Measurements from ENCODE around the gene ABR.
A peak's percentile ranks its signal among the peaks of the same experiment; 100 is the strongest.
"Not testable (repeated sequence)": the region's sequence is repeated elsewhere in the genome, so short reads cannot be mapped to it uniquely, and the experiment has no call there.

Gene ABR

GRCh38 chr17:1071103-1071825 lies 108.5 kb downstream of the ABR start:
- H3K9me3 ChIP-seq = no peaks in the 10 kb centered on the region
- no peaks in the 10 kb centered on the region; the same call in 1 of the 2 replicates for H3K36me3 ChIP-seq (replicated peaks)
- no peaks in the 10 kb centered on the region for H3K4me1 ChIP-seq
- DNase-seq (ENCODE audit: low spot score in 2 of 2) = no peak
- in situ Hi-C loops (cut with MboI; ENCODE audit: low sequenced_read_pairs) = no loop called here
- H3K27me3 ChIP-seq (ENCODE audit: low read depth) = no peaks in the 10 kb centered on the region
- no peak overlapping the region for H3K4me3 ChIP-seq

GRCh38 chr17:1070411-1070810 lies 109.4 kb downstream of the ABR start:
- in situ Hi-C loops (cut with MboI; ENCODE audit: low sequenced_read_pairs) = no loop called here
- Histone ChIP-seq H3K27me3 (ENCODE audit: low read depth) (no peaks in the 10 kb centered on the region), H3K9me3 (no peaks in the 10 kb centered on the region), H3K36me3 (replicated peaks) (no peaks in the 10 kb centered on the region; the same call in 1 of the 2 replicates), H3K4me3 (no peak overlapping the region), H3K4me1 (no peaks in the 10 kb centered on the region)
- DNase-seq (ENCODE audit: low spot score in 2 of 2) = no peak

GRCh38 chr17:1069847-1070246 lies 109.9 kb downstream of the ABR start:
- Histone ChIP-seq H3K9me3 (no peaks in the 10 kb centered on the region), H3K4me1 (no peaks in the 10 kb centered on the region), H3K4me3 (no peak overlapping the region), H3K36me3 (replicated peaks) (no peaks in the 10 kb centered on the region; the same call in 1 of the 2 replicates), H3K27me3 (ENCODE audit: low read depth) (no peaks in the 10 kb centered on the region)
- in situ Hi-C loops (cut with MboI; ENCODE audit: low sequenced_read_pairs) = no loop called here
- no peak for DNase-seq (ENCODE audit: low spot score in 2 of 2)

GRCh38 chr17:1068356-1068755 lies 111.4 kb downstream of the ABR start:
- DNase-seq (ENCODE audit: low spot score in 2 of 2) = no peak
- Histone ChIP-seq H3K4me1 (no peaks in the 10 kb centered on the region), H3K36me3 (replicated peaks) (no peaks in the 10 kb centered on the region; the same call in 1 of the 2 replicates), H3K9me3 (no peaks in the 10 kb centered on the region), H3K27me3 (ENCODE audit: low read depth) (no peaks in the 10 kb centered on the region), H3K4me3 (no peak overlapping the region)
- in situ Hi-C loops (cut with MboI; ENCODE audit: low sequenced_read_pairs) = no loop called here

- no peak for DNase-seq (ENCODE audit: low spot score in 2 of 2)
- H3K4me1 ChIP-seq = no peaks in the 10 kb centered on the region
- H3K9me3 ChIP-seq = no peaks in the 10 kb centered on the region
- H3K27me3 ChIP-seq (ENCODE audit: low read depth) = no peaks in the 10 kb centered on the region
- no peak overlapping the region for H3K4me3 ChIP-seq
- in situ Hi-C loops (cut with MboI; ENCODE audit: low sequenced_read_pairs) = no loop called here
- H3K36me3 ChIP-seq (replicated peaks) = no peaks in the 10 kb centered on the region; the same call in 1 of the 2 replicates
These were observed 112.4 kb downstream of the ABR start for GRCh38 chr17:1067282-1067956.

GRCh38 chr17:1065416-1065815 lies 114.4 kb downstream of the ABR start:
- in situ Hi-C loops (cut with MboI; ENCODE audit: low sequenced_read_pairs); H3K36me3 ChIP-seq (replicated peaks); H3K4me3 ChIP-seq; H3K27me3 ChIP-seq (ENCODE audit: low read depth); DNase-seq (ENCODE audit: low spot score in 2 of 2); H3K9me3 ChIP-seq; H3K4me1 ChIP-seq: not testable (repeated sequence)

- Histone ChIP-seq H3K27me3 (ENCODE audit: low read depth) (no peaks in the 10 kb centered on the region), H3K4me1 (no peaks in the 10 kb centered on the region), H3K9me3 (no peaks in the 10 kb centered on the region), H3K36me3 (replicated peaks) (peaks cover 2% of the 10 kb centered on the region), H3K4me3 (no peak overlapping the region)
- DNase-seq (ENCODE audit: low spot score in 2 of 2) = no peak
- in situ Hi-C loops (cut with MboI; ENCODE audit: low sequenced_read_pairs) = no loop called here
These were observed 118.8 kb downstream of the ABR start for GRCh38 chr17:1060991-1061390.

GRCh38 chr17:1059131-1059795 lies 120.5 kb downstream of the ABR start:
- Histone ChIP-seq H3K4me1 (no peaks in the 10 kb centered on the region), H3K27me3 (ENCODE audit: low read depth) (no peaks in the 10 kb centered on the region), H3K36me3 (replicated peaks) (peaks cover 2% of the 10 kb centered on the region; the same call in 1 of the 2 replicates), H3K4me3 (no peak overlapping the region), H3K9me3 (no peaks in the 10 kb centered on the region)
- no peak for DNase-seq (ENCODE audit: low spot score in 2 of 2)
- in situ Hi-C loops (cut with MboI; ENCODE audit: low sequenced_read_pairs) = no loop called here

- in situ Hi-C loops (cut with MboI; ENCODE audit: low sequenced_read_pairs) = no loop called here
- Histone ChIP-seq H3K4me1 (no peaks in the 10 kb centered on the region), H3K4me3 (no peak overlapping the region), H3K27me3 (ENCODE audit: low read depth) (no peaks in the 10 kb centered on the region), H3K36me3 (replicated peaks) (peaks cover 2% of the 10 kb centered on the region; the same call in 1 of the 2 replicates), H3K9me3 (no peaks in the 10 kb centered on the region)
- peak in 1 of 2 experiments; percentile 74 for DNase-seq (ENCODE audit: low spot score in 2 of 2)
These were observed 121.2 kb downstream of the ABR start for GRCh38 chr17:1058423-1059130.

- in situ Hi-C loops (cut with MboI; ENCODE audit: low sequenced_read_pairs) = no loop called here
These were observed 123.0 kb downstream of the ABR start for GRCh38 chr17:1056761-1057160.

GRCh38 chr17:1055751-1056645 lies 123.8 kb downstream of the ABR start:
- in situ Hi-C loops (cut with MboI; ENCODE audit: low sequenced_read_pairs) = no loop called here
- H3K4me3 ChIP-seq = no peak overlapping the region
- DNase-seq (ENCODE audit: low spot score in 2 of 2) = peak; percentile 45 to 81
- H3K4me1 ChIP-seq = no peaks in the 10 kb centered on the region
- H3K36me3 ChIP-seq (replicated peaks) = peaks cover 2% of the 10 kb centered on the region; the same call in 1 of the 2 replicates
- no peaks in the 10 kb centered on the region for H3K27me3 ChIP-seq (ENCODE audit: low read depth)
- H3K9me3 ChIP-seq = no peaks in the 10 kb centered on the region

More at GRCh38 chr17:1056761-1057160, 123.0 kb downstream of the ABR start:
- Histone ChIP-seq H3K9me3 (no peaks in the 10 kb centered on the region), H3K4me3 (no peak overlapping the region), H3K36me3 (replicated peaks) (peaks cover 2% of the 10 kb centered on the region; the same call in 1 of the 2 replicates), H3K27me3 (ENCODE audit: low read depth) (no peaks in the 10 kb centered on the region), H3K4me1 (no peaks in the 10 kb centered on the region)
- no peak for DNase-seq (ENCODE audit: low spot score in 2 of 2)

GRCh38 chr17:1055231-1055630 lies 124.5 kb downstream of the ABR start:
- Histone ChIP-seq H3K27me3 (ENCODE audit: low read depth) (no peaks in the 10 kb centered on the region), H3K4me1 (no peaks in the 10 kb centered on the region), H3K4me3 (no peak overlapping the region), H3K9me3 (no peaks in the 10 kb centered on the region), H3K36me3 (replicated peaks) (peaks cover 2% of the 10 kb centered on the region; the same call in 1 of the 2 replicates)
- in situ Hi-C loops (cut with MboI; ENCODE audit: low sequenced_read_pairs) = no loop called here
- no peak for DNase-seq (ENCODE audit: low spot score in 2 of 2)

GRCh38 chr17:1054656-1055055 lies 125.1 kb downstream of the ABR start:
- Histone ChIP-seq H3K36me3 (replicated peaks) (peaks cover 2% of the 10 kb centered on the region; the same call in 1 of the 2 replicates), H3K4me1 (no peaks in the 10 kb centered on the region), H3K4me3 (no peak overlapping the region), H3K27me3 (ENCODE audit: low read depth) (no peaks in the 10 kb centered on the region), H3K9me3 (no peaks in the 10 kb centered on the region)
- DNase-seq (ENCODE audit: low spot score in 2 of 2) = no peak
- in situ Hi-C loops (cut with MboI; ENCODE audit: low sequenced_read_pairs) = no loop called here

All from HAP-1 (cell line).